ENCODE data around the gene PAGE2B. TPM values are rescaled to one million over a fixed set of nuclear protein-coding genes. Genes with fewer than 3 reads are reported as not detected.

The PAGE2B gene
- total RNA-seq, 4 donors from 2014 or later = not detected

DNA sequence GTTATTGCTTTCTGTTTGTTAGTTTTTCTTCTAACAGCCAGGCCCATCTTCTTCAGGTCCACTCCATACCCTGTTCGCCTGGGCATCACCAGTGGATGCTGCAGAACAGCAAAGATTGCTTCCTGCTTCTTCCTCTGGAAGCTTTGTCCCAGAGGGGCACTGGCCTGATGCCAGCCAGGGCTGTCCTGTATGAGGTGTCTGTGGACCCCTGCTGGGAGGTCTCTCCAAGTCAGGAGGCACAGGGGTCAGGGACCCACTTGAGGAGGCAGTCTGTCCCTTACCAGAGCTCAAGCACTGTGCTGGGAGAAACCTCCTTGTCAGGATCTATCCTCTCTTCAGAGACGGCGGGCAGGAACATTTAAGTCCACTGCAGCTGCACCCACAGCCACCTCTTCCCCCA lies 2.5 kb upstream of the PAGE2B start:
- TF ChIP-seq, protein P1, sequence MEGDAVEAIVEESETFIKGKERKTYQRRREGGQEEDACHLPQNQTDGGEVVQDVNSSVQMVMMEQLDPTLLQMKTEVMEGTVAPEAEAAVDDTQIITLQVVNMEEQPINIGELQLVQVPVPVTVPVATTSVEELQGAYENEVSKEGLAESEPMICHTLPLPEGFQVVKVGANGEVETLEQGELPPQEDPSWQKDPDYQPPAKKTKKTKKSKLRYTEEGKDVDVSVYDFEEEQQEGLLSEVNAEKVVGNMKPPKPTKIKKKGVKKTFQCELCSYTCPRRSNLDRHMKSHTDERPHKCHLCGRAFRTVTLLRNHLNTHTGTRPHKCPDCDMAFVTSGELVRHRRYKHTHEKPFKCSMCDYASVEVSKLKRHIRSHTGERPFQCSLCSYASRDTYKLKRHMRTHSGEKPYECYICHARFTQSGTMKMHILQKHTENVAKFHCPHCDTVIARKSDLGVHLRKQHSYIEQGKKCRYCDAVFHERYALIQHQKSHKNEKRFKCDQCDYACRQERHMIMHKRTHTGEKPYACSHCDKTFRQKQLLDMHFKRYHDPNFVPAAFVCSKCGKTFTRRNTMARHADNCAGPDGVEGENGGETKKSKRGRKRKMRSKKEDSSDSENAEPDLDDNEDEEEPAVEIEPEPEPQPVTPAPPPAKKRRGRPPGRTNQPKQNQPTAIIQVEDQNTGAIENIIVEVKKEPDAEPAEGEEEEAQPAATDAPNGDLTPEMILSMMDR (IDR thresholded peaks at IDR 0.05) = no peak
- ATAC-seq (ENCODE audit: low FRiP score) (no peak), DNase-seq (ENCODE audit: low spot score) (no peak)

DNA sequence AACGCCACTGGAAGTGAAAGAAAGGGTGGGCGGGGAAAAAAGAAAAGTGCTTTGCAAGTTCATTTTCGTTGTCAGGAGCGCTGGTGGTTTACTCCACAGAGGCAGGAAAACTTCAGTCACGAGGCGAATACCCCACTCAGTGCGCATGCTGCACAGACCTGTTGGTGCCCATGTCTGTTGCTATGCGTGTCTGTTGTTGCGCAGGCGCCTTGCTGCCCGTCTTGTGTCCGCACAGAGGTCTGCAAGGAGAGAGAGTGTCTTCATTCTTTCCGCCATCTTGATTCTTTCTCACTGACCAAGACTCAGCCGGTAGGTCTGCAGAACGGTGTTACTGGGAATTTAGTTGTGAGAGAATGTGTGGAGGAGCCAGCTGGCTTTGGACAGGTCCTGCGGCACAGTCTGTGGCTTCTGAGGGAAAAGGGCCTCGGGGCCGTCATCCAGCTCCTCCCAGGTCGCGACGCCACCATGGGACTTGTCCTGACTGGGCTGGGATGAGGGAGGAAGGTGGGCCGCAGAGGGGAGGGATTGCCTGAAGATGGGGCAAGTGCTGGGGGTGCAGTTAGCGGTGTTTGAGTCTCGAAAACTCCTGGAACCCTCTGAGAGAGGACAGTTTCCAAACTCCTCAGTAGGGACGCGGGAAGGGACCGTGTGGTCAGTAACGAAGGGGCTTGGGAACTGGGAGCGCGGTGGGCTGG lies 14.1 kb downstream of the PAGE2B start, which contains the start of gene PAGE2:
TSS of gene PAGE2 (plus strand) at position 224 of the 695 bp plus-strand sequence. CDS start 1,003 bp downstream, outside the sequence.
- ATAC-seq (ENCODE audit: low FRiP score) = no peak
- TF ChIP-seq, protein P1 (IDR thresholded peaks at IDR 0.05) = no peak
- no peak for DNase-seq (ENCODE audit: low spot score)

DNA sequence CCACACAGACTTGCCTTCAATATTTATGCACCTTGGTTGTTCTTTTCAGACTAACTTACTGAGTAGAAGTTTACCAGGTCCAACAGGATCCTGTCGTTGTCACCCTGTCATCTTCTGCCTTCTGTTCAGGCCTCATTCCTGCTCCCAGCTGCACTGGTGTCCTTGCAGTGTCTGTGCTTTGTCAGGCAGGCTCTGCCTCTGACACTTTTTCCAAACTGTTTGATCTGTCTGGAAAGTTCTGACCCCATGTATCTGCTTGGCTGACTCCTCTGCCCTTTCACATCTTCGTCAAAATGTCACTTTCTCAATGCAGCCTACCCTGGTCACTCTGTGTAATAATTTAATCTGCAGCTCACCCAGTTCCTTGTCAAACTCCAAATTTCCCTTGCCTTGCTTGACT lies 23.9 kb downstream of the PAGE2B start:
- ATAC-seq (ENCODE audit: low FRiP score) (no peak), DNase-seq (ENCODE audit: low spot score) (no peak)
- TF ChIP-seq, protein P1 (IDR thresholded peaks at IDR 0.05) = no peak

DNA sequence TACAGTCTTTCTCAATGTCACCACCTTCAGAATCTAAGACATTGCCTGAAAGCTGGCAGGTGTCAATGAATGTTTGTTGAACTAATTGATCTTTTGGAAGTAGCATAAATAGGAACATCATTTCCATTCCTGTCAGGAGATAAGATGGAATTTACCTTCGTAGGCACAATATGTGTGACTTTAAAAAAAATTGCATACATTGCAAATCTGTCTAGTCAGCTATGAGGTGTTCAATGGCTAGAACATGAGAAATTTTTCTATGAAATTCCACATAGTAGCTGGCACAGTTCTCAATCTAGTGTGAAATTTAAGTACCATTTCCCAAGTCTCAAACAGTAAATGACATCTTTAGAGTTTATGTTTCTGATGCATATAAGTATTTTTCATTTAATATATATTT lies 24.3 kb downstream of the PAGE2B start:
- DNase-seq (ENCODE audit: low spot score) (no peak), ATAC-seq (ENCODE audit: low FRiP score) (no peak)
- TF ChIP-seq, protein P1 (IDR thresholded peaks at IDR 0.05) = no peak

DNA sequence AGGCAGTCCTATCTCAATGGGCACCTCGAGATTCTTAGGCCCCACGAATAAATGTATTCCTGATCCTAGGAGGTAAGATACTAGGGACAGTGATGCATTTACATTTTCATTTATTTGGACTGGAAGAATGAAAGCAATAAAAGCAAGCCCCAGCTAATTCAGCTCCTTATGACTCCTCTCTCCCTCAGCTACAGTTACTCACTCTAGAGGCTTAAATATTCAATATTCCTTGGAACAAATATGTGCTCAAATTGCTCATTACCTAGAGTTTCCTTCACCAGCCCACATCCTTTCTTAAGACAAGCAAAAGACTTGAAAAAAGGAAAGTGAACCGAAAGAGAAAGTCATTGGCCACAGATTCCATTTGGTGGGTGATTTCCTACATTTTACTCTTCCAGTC lies 27.9 kb downstream of the PAGE2B start:
- DNase-seq (ENCODE audit: low spot score) (no peak), ATAC-seq (ENCODE audit: low FRiP score) (no peak)
- TF ChIP-seq, protein P1 (IDR thresholded peaks at IDR 0.05) = no peak

DNA sequence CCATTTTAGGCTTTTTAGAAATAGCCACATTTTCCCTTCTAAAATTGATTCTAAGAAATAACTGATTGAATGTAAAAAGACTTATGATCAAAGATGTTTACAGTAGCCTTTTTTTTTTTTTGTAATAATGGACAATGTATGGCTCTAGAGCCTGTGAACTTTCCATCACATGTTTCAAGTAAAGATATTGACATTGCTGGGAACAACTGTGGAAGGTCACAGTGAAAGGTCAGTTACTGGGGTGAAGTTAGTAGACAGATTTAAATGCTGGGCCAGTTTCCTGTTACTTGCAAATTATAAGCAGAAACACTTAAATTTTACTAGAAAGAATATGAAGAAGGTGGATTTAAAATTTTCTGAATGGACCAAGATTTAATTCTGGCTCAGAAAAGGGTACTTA lies 32.4 kb downstream of the PAGE2B start:
- TF ChIP-seq, protein P1 (IDR thresholded peaks at IDR 0.05) = no peak
- no peak for ATAC-seq (ENCODE audit: low FRiP score)
- DNase-seq (ENCODE audit: low spot score) = no peak

DNA sequence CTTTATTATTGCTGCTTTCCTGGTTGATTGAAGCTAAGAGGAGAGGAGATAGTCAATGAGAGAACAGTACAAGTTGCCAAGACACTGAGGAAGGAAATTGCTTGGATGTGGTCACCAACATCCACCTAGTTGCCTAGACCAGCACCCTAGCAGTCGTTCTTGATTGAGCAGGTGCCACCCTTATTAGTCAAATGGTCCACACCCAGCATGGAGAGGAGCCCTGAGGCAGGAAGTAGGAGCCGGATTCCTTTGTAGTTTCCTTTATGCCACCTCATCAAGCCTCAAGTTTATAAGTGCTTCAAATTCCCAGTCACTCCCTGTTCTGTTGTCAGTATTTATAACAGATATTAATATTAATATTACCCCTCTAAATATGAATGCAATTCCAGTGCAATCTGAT lies 33.1 kb downstream of the PAGE2B start:
- ATAC-seq (ENCODE audit: low FRiP score) (no peak), DNase-seq (ENCODE audit: low spot score) (no peak)
- TF ChIP-seq, protein P1 (IDR thresholded peaks at IDR 0.05) = no peak
